ENCODE results near the gene PTPRG. TPM values are rescaled to one million over a fixed set of nuclear protein-coding genes. Genes with fewer than 3 reads are reported as not detected.

PTPRG gene
- total RNA-seq, 1 donor from 2014 or later: 25.2 TPM

DNA sequence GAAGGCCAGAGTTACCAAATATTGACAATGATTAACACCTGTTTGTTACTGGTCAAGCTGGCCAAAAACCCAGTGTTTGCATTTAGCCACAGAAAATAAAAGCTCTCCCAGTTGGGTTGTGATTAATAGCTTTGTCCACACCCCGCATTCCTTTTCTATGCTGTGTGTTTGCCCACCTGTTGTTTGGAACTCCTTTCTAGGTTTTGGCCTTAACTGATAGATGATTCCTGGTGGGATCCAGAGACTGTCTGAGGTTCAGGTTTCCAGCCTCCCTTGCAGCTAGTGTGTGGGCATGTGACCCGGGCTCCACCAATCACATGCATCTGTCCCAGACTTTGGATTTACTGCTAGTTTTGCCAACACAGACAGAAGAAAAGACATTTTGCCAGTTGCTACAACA, 83.8 kb downstream of the PTPRG start:
- TF ChIP-seq, protein P1, sequence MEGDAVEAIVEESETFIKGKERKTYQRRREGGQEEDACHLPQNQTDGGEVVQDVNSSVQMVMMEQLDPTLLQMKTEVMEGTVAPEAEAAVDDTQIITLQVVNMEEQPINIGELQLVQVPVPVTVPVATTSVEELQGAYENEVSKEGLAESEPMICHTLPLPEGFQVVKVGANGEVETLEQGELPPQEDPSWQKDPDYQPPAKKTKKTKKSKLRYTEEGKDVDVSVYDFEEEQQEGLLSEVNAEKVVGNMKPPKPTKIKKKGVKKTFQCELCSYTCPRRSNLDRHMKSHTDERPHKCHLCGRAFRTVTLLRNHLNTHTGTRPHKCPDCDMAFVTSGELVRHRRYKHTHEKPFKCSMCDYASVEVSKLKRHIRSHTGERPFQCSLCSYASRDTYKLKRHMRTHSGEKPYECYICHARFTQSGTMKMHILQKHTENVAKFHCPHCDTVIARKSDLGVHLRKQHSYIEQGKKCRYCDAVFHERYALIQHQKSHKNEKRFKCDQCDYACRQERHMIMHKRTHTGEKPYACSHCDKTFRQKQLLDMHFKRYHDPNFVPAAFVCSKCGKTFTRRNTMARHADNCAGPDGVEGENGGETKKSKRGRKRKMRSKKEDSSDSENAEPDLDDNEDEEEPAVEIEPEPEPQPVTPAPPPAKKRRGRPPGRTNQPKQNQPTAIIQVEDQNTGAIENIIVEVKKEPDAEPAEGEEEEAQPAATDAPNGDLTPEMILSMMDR (IDR thresholded peaks at IDR 0.05; ENCODE audit: insufficient read depth, low read length, poor library complexity, severe bottlenecking): no peak
- no peak for DNase-seq (ENCODE audit: low read depth)
- no peaks in the 10 kb centered on the region for H3K36me3 ChIP-seq (ENCODE audit: control insufficient read depth, insufficient read depth, low read length)

DNA sequence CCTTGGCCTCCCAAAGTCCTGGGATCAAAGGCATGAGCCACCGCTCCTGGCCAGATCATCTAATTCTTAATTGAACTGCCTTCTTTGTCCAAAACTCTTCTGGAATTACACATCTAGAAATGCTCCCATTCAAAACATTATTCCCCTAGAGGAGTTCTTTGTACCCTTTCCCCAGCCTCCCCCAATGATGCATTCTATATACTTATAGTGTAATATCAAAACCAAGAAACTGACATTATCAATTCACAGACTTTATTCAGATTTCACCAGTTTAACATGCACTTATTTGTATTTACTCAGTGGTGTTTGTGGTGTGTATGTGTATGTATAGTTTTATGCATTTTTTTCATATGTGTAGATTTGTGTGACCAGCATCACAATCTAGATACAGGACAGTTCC, 85.0 kb downstream of the PTPRG start:
- DNase-seq (ENCODE audit: low read depth): no peak
- H3K27me3 ChIP-seq (ENCODE audit: control insufficient read depth, insufficient read depth, low read length): no peaks in the 10 kb centered on the region

More for the DNA sequence above, 83.8 kb downstream of the PTPRG start:
- Histone ChIP-seq H3K27me3 (ENCODE audit: control insufficient read depth, insufficient read depth, low read length) (no peaks in the 10 kb centered on the region), H3K4me3 (ENCODE audit: low read depth, low read length) (no peak overlapping the region)

DNA sequence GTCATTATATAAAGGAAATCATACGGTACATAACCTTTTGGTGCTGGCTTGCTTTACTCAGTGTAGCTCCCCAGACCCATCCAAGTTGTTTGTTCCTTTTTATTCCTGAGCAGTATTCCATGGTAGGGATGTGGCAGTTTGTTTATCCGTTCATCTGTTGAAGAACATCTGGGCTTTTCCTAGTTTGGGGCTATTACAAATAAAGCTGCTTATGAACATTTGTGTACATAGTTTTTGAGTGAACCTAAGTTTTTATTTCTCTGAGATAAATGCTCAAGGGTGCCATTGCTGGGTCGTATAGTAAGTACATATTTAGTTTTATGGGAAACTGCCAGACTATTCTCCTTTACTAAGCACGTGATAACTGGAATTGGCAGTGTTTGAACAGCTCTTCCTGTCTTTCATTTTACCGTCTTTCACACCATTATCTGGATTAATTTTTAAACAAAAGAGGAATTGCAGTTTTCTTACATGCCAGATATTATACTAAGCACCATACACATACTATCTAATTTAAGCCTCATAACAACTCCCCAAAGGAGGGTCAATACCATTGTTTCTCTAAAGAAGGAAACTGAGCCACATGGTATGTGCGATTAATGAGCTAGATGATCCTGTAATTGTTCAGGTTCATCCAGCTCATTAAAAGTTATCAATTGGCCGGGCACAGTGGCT, 85.6 kb downstream of the PTPRG start:
- no peak overlapping the region for H3K4me3 ChIP-seq (ENCODE audit: low read depth, low read length)
- DNase-seq (ENCODE audit: low read depth): no peak
- H3K27me3 ChIP-seq (ENCODE audit: control insufficient read depth, insufficient read depth, low read length): no peaks in the 10 kb centered on the region
- TF ChIP-seq, protein P1 (IDR thresholded peaks at IDR 0.05; ENCODE audit: insufficient read depth, low read length, poor library complexity, severe bottlenecking): no peak
- no peaks in the 10 kb centered on the region for H3K36me3 ChIP-seq (ENCODE audit: control insufficient read depth, insufficient read depth, low read length)

More for the DNA sequence above, 85.0 kb downstream of the PTPRG start:
- Histone ChIP-seq H3K4me3 (ENCODE audit: low read depth, low read length) (no peak overlapping the region), H3K36me3 (ENCODE audit: control insufficient read depth, insufficient read depth, low read length) (no peaks in the 10 kb centered on the region)
- TF ChIP-seq, protein P1 (IDR thresholded peaks at IDR 0.05; ENCODE audit: insufficient read depth, low read length, poor library complexity, severe bottlenecking): no peak

DNA sequence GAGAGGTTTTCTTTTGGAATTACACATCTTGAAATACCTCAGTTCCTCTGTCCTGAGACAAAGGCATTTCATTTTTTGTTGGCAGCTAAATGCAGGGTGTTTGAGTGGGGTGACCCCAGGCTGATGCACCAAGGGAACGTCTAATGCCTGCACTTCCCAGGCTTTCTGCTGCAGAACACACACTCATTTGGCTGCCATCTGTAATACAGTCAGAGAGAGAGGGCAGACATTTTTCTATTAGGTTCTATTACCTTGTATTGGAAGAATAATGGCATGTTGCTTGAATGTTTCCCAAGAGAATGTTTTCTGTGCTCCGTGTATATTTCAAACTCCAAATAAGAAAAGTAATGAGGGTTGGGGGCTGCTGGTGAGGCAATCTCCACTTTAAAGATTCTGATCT, 87.1 kb downstream of the PTPRG start:
- no peaks in the 10 kb centered on the region for H3K27me3 ChIP-seq (ENCODE audit: control insufficient read depth, insufficient read depth, low read length)
- no peak overlapping the region for H3K4me3 ChIP-seq (ENCODE audit: low read depth, low read length)
- TF ChIP-seq, protein P1 (IDR thresholded peaks at IDR 0.05; ENCODE audit: insufficient read depth, low read length, poor library complexity, severe bottlenecking): no peak
- DNase-seq (ENCODE audit: low read depth): no peak
- H3K36me3 ChIP-seq (ENCODE audit: control insufficient read depth, insufficient read depth, low read length): no peaks in the 10 kb centered on the region

DNA sequence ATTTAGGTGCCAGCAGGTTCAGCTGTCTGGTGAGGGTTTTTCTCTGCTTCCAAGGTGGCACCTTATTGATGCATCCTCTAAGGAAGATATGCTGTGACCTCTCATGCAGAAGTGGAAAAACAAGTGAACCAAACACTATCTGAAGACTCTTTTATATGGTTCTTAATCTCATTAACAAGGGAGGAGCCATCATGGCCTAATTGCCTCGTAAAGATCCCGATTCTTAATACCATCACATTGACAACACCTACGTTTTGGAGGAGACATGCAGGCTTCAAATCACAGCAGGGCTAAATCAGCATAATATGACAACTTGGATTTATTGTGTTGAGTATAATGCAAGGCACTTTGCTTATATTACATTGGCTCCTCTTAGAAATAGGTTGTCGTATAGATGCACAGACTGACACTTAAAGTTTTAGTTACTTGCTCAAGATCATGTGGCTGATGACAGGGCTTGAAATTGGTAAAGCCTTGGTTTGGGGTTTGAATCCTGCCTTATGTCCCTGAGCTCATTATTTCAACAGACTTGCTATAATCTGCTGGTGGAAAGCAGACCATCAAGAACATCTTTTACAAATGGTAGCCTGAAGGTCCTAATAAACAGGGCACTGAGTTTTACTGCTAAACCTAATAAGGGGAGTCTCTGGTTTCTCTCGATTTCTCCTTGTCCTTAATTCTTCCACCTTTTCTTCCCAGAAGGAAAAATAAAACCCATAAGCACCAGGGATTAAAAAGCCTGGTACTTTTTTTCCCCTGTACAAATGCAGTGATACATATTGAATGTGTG, 88.2 kb downstream of the PTPRG start:
- Histone ChIP-seq H3K36me3 (ENCODE audit: control insufficient read depth, insufficient read depth, low read length) (no peaks in the 10 kb centered on the region), H3K27me3 (ENCODE audit: control insufficient read depth, insufficient read depth, low read length) (no peaks in the 10 kb centered on the region), H3K4me3 (ENCODE audit: low read depth, low read length) (no peak overlapping the region)
- TF ChIP-seq, protein P1 (IDR thresholded peaks at IDR 0.05; ENCODE audit: insufficient read depth, low read length, poor library complexity, severe bottlenecking): no peak
- DNase-seq (ENCODE audit: low read depth): no peak
